ENCODE data around the gene PDCD1LG2.

The PDCD1LG2 gene

GRCh38 chr9:5611321-5612184 is 101.2 kb downstream of the PDCD1LG2 start:
- DNase-seq (ENCODE audit: low read depth): peak; percentile 64

DNA sequence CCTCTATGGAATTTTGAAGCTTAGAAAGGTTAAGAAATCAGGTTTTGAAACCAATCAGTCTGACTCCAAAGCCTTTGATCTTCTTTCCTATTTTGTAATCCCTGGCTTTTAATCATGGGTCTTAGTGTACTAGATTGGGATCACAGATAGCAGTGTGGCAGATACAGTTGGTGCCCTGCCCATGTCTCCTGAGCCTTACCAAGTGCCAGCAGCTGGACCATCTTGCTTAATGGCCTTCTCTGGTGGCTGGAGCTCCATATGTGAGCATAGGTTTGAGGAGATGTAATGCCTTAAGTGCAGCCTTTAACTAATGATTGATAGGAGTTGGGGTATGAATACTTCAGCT is 101.8 kb downstream of the PDCD1LG2 start:
- no peak for DNase-seq (ENCODE audit: low read depth)

GRCh38 chr9:5614192-5614591 is 103.9 kb downstream of the PDCD1LG2 start:
- DNase-seq (ENCODE audit: low read depth): no peak

DNA sequence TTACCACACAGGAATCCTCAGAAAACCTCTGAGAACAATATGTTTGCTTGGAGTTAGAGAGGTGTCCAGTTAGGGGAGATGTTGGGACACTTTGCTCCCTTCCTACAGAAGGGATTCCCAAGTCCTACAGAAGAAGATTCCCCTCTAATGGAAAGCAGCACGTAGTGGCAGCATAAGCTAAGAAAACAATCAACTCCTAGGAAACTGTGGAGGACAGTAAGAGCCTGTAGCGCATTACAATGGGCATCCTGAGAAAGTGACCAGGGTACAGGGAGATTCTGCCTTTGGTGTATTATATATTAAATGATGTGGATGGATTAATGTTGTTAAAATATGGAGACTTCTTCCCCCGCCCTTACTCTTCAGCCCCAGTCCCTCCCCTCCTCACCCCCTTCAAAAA is 104.7 kb downstream of the PDCD1LG2 start:
- no peak for DNase-seq (ENCODE audit: low read depth)

DNA sequence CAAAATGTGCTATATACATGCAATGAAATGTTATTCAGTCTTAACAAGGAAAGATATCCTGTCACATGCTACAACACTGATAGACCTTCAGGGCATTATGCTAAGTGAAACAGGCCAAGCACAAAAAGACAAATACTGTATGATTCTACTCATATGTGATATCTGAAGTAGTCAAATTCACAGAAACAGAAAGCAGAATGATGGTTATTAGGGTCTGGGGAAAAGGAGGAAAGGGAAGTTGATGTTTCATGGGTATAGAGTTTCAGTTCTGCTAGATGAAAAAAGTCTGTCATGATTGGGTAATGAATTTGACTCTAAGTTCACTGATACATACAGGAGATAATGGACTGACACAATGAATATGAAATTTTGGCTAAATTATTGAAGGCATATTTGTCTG is 107.4 kb downstream of the PDCD1LG2 start:
- DNase-seq (ENCODE audit: low read depth): no peak

DNA sequence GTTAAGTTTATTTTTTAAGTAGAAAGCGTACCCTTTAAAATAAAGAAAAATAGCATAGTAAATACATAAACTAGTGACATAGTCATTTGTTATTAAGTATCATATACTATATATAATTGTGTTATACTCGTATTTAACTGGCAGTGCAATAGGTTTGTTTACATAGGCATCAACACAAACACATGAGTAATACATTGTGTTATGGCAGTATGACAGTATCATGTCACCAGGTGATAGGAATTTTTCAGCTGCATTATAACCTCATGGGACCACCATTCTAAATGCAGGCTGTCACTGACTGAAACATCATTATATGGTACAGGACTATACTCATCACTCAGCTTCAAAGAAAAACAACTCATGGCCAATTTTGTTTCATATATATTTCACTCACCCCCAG is 110.2 kb downstream of the PDCD1LG2 start:
- no peak for DNase-seq (ENCODE audit: low read depth)
